Measurements from ENCODE around the gene ENTPD6.

Gene ENTPD6

DNA sequence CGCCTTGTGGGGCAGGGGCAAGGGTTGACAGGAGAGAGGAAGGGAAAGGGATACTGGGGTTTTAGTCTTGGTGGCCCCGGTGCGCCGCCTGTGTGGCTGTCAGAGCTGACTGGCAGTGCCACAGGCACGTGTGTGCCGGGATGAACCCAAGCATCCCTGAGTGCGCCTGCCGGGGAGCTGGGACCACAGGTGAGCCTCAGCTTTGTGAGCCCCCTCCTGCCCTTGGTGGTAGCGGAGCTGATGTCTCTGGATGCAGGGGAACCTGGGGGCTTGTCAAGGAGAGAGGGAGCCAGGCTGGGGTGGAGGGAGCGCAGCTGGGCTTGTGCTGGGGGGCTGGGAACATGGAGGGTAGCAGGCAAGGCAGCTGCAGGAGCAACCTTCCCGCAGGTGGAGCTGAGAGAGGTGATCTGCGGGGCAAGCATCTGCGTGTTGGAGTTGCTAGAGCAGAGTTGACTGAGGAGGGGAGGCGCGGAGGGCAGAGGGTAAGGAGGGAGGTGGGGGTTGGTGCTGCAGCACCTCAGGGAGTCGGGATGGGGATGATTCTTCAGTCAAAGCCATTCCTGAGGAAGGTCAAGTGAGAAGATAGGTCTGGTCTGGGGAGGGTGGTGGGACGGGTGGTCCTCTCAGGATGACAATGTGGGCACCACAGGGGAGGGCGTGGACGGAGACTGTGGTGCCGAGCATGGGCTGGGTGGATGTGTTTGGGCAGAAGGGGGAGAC lies 80.5 kb downstream of the ENTPD6 start:
- H3K4me2 ChIP-seq (ENCODE audit: low read length) = no peak overlapping the region
- no peaks in the 10 kb centered on the region for H3K9me3 ChIP-seq (ENCODE audit: control insufficient read depth, insufficient read depth, low read length)
- peaks cover 8% of the 10 kb centered on the region for H3K36me3 ChIP-seq (ENCODE audit: control insufficient read depth, low read length)
- no peaks in the 10 kb centered on the region for H3F3A ChIP-seq (ENCODE audit: control insufficient read depth, insufficient read depth)
- H3K79me2 ChIP-seq (ENCODE audit: control insufficient read depth, low read length) = no peaks in the 10 kb centered on the region
- H3K4me3 ChIP-seq (ENCODE audit: low read length) = no peak overlapping the region
- H3K27me3 ChIP-seq (ENCODE audit: control insufficient read depth, low read length) = no peaks in the 10 kb centered on the region
- TF ChIP-seq EZH2phosphoT487 (IDR thresholded peaks at IDR 0.05; ENCODE audit: borderline replicate concordance, low read length) = no peak
- H3K9me2 ChIP-seq (replicated peaks; ENCODE audit: control insufficient read depth, low read length) = no peaks in the 10 kb centered on the region
- peaks cover 14% of the 10 kb centered on the region for H3K4me1 ChIP-seq (ENCODE audit: control insufficient read depth, low read length)
- H3K27ac ChIP-seq (ENCODE audit: low read depth, low read length) = no peak overlapping the region
- H4K20me1 ChIP-seq (ENCODE audit: control insufficient read depth, insufficient read depth, low read depth, low read length) = peaks cover 9% of the 10 kb centered on the region

Data from DOHH2 (cell line).